T-helper 2 cell treated with Interferon-gamma antibody and Interleukin-4, amounts not matched to agents 5 μg/mL and 100 μg/mL, for 36 hours (primary cell): ENCODE measurements around the gene GRIP2.

ENCODE experiments used
- DNase-seq: peaks from one replicate; pipeline ENCODE4 v3.0.0; 2021; ENCODE audit warnings: low spot score
- H3K27ac Mint-ChIP-seq: one replicate; pipeline ENCODE4 v1.8.0; 2021; ENCODE audit warnings: mild to moderate bottlenecking, mixed read lengths
- H3K27me3 Mint-ChIP-seq: one replicate; pipeline ENCODE4 v1.8.0; 2021; ENCODE audit warnings: low read depth, mixed read lengths
- H3K36me3 Mint-ChIP-seq: one replicate; pipeline ENCODE4 v1.8.0; 2021; ENCODE audit warnings: low read depth, mixed read lengths
- H3K4me1 Mint-ChIP-seq: one replicate; pipeline ENCODE4 v1.8.0; 2021; ENCODE audit warnings: low read depth, mixed read lengths
- H3K4me3 Mint-ChIP-seq: one replicate; pipeline ENCODE4 v1.8.0; 2022; ENCODE audit warnings: mild to moderate bottlenecking, moderate library complexity, mixed read lengths
- H3K9me3 Mint-ChIP-seq: one replicate; pipeline ENCODE4 v1.8.0; 2021; ENCODE audit warnings: mixed read lengths

The GRIP2 gene

GRCh38 chr3:14539742-14540491, at the start of gene GRIP2:
GRIP2 (minus strand) TSS chr3:14540342; CDS start chr3:14540308, 34 bp downstream.
- no peaks in the 10 kb centered on the region for H3K4me1 Mint-ChIP-seq
- H3K9me3 Mint-ChIP-seq: no peaks in the 10 kb centered on the region
- DNase-seq: no peak
- H3K27ac Mint-ChIP-seq: no peak within 1 kb of the TSS
- no peak within 1 kb of the TSS for H3K4me3 Mint-ChIP-seq
- H3K27me3 Mint-ChIP-seq: no peaks in the 10 kb centered on the region
- no peaks in the 10 kb centered on the region for H3K36me3 Mint-ChIP-seq

- Mint-ChIP-seq H3K9me3 (no peaks in the 10 kb centered on the region), H3K4me1 (no peaks in the 10 kb centered on the region), H3K36me3 (no peaks in the 10 kb centered on the region), H3K27me3 (peaks cover 4% of the 10 kb centered on the region), H3K4me3 (no peak overlapping the region), H3K27ac (no peak overlapping the region)
- no peak for DNase-seq
Observed at GRCh38 chr3:14588425-14589112, 48.4 kb upstream of the GRIP2 start.

GRCh38 chr3:14587740-14588360, 47.7 kb upstream of the GRIP2 start:
- no peak for DNase-seq
- Mint-ChIP-seq H3K4me3 (no peak overlapping the region), H3K4me1 (no peaks in the 10 kb centered on the region), H3K36me3 (no peaks in the 10 kb centered on the region), H3K9me3 (no peaks in the 10 kb centered on the region), H3K27me3 (peaks cover 4% of the 10 kb centered on the region), H3K27ac (no peak overlapping the region)

GRCh38 chr3:14586611-14587010, 46.5 kb upstream of the GRIP2 start:
- no peak for DNase-seq
- Mint-ChIP-seq H3K27ac (no peak overlapping the region), H3K9me3 (no peaks in the 10 kb centered on the region), H3K36me3 (no peaks in the 10 kb centered on the region), H3K4me1 (no peaks in the 10 kb centered on the region), H3K4me3 (no peak overlapping the region), H3K27me3 (peaks cover 4% of the 10 kb centered on the region)

GRCh38 chr3:14583548-14584091, 43.5 kb upstream of the GRIP2 start:
- no peak overlapping the region for H3K27ac Mint-ChIP-seq
- H3K4me3 Mint-ChIP-seq: no peak overlapping the region
- H3K36me3 Mint-ChIP-seq: no peaks in the 10 kb centered on the region
- no peaks in the 10 kb centered on the region for H3K4me1 Mint-ChIP-seq
- DNase-seq: no peak
- no peaks in the 10 kb centered on the region for H3K27me3 Mint-ChIP-seq
- no peaks in the 10 kb centered on the region for H3K9me3 Mint-ChIP-seq

GRCh38 chr3:14582045-14582410, 41.9 kb upstream of the GRIP2 start:
- H3K27me3 Mint-ChIP-seq: no peaks in the 10 kb centered on the region

GRCh38 chr3:14581334-14582044, 41.3 kb upstream of the GRIP2 start:
- Mint-ChIP-seq H3K4me1 (no peaks in the 10 kb centered on the region), H3K9me3 (no peaks in the 10 kb centered on the region), H3K27ac (no peak overlapping the region), H3K4me3 (no peak overlapping the region), H3K27me3 (no peaks in the 10 kb centered on the region), H3K36me3 (no peaks in the 10 kb centered on the region)
- no peak for DNase-seq

More at GRCh38 chr3:14582045-14582410, 41.9 kb upstream of the GRIP2 start:
- Mint-ChIP-seq H3K9me3 (no peaks in the 10 kb centered on the region), H3K36me3 (no peaks in the 10 kb centered on the region), H3K4me3 (no peak overlapping the region), H3K4me1 (no peaks in the 10 kb centered on the region), H3K27ac (no peak overlapping the region)
- DNase-seq: no peak

GRCh38 chr3:14577897-14578296, 37.8 kb upstream of the GRIP2 start:
- H3K9me3 Mint-ChIP-seq: no peaks in the 10 kb centered on the region
- H3K27ac Mint-ChIP-seq: no peak overlapping the region
- H3K4me1 Mint-ChIP-seq: no peaks in the 10 kb centered on the region
- no peaks in the 10 kb centered on the region for H3K36me3 Mint-ChIP-seq
- DNase-seq: no peak
- no peak overlapping the region for H3K4me3 Mint-ChIP-seq
- no peaks in the 10 kb centered on the region for H3K27me3 Mint-ChIP-seq

- Mint-ChIP-seq H3K36me3 (no peaks in the 10 kb centered on the region), H3K27me3 (no peaks in the 10 kb centered on the region), H3K4me3 (no peak overlapping the region), H3K27ac (no peak overlapping the region), H3K9me3 (no peaks in the 10 kb centered on the region), H3K4me1 (no peaks in the 10 kb centered on the region)
- DNase-seq: no peak
Observed at GRCh38 chr3:14576163-14576562, 36.0 kb upstream of the GRIP2 start.

GRCh38 chr3:14574183-14574582, 34.0 kb upstream of the GRIP2 start:
- H3K27ac Mint-ChIP-seq: no peak overlapping the region
- H3K36me3 Mint-ChIP-seq: no peaks in the 10 kb centered on the region
- H3K4me1 Mint-ChIP-seq: no peaks in the 10 kb centered on the region
- H3K9me3 Mint-ChIP-seq: no peaks in the 10 kb centered on the region
- no peaks in the 10 kb centered on the region for H3K27me3 Mint-ChIP-seq
- H3K4me3 Mint-ChIP-seq: no peak overlapping the region
- DNase-seq: no peak

- no peaks in the 10 kb centered on the region for H3K36me3 Mint-ChIP-seq
- no peak for DNase-seq
- no peak overlapping the region for H3K27ac Mint-ChIP-seq
- H3K4me3 Mint-ChIP-seq: no peak overlapping the region
- no peaks in the 10 kb centered on the region for H3K4me1 Mint-ChIP-seq
- no peaks in the 10 kb centered on the region for H3K9me3 Mint-ChIP-seq
- H3K27me3 Mint-ChIP-seq: no peaks in the 10 kb centered on the region
Observed at GRCh38 chr3:14573706-14574105, 33.6 kb upstream of the GRIP2 start.

GRCh38 chr3:14570864-14571263, 30.7 kb upstream of the GRIP2 start:
- no peaks in the 10 kb centered on the region for H3K4me1 Mint-ChIP-seq
- H3K4me3 Mint-ChIP-seq: no peak overlapping the region
- H3K9me3 Mint-ChIP-seq: no peaks in the 10 kb centered on the region
- no peak overlapping the region for H3K27ac Mint-ChIP-seq
- H3K27me3 Mint-ChIP-seq: no peaks in the 10 kb centered on the region
- no peaks in the 10 kb centered on the region for H3K36me3 Mint-ChIP-seq
- DNase-seq: no peak

GRCh38 chr3:14570089-14570488, 29.9 kb upstream of the GRIP2 start:
- no peak overlapping the region for H3K4me3 Mint-ChIP-seq
- DNase-seq: no peak
- no peaks in the 10 kb centered on the region for H3K9me3 Mint-ChIP-seq
- H3K36me3 Mint-ChIP-seq: no peaks in the 10 kb centered on the region
- no peaks in the 10 kb centered on the region for H3K4me1 Mint-ChIP-seq
- H3K27me3 Mint-ChIP-seq: no peaks in the 10 kb centered on the region
- H3K27ac Mint-ChIP-seq: no peak overlapping the region
